ENCODE measurements around the gene RC3H2. TPM values are rescaled to one million over a fixed set of nuclear protein-coding genes. Genes with fewer than 3 reads are reported as not detected.
"Not testable (repeated sequence)": the region's sequence is repeated elsewhere in the genome, so short reads cannot be mapped to it uniquely, and the experiment has no call there.

The RC3H2 gene
- total RNA-seq, 2 donors from 2014 or later, result 34.4 to 44.9 TPM

DNA sequence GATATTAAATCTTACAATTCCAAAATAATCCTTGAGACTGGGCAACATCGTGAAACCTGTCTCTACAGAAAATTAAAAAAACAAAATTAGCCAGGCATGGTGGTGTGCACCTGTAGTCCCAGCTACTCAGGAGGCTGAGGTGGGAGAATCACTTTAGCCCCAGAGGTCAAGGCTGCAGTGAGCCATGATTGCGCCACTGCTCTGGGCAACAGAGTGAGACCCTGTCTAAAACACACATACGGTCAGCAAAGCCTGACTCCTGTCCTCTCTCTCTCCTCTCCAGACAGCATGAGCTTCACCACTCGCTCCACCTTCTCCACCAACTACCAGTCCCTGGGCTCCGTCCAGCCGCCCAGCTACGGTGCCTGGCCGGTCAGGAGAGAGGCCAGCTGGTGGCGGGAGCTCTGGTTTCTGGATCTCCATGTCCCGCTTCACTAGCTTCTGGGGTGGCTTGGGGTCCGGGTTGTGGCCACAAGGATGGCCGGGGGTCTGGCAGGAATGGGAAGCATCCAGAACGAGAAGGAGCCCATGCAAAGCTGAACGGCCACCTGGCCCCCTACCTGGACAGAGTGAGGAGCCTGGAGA lies 67.8 kb downstream of the RC3H2 start:
- H3K4me1 ChIP-seq, result no peaks in the 10 kb centered on the region
- no peaks in the 10 kb centered on the region for H3K27me3 ChIP-seq
- no peaks in the 10 kb centered on the region for H3K9me3 ChIP-seq
- H3K4me3 ChIP-seq, result no peak overlapping the region
- no peak overlapping the region for H3K27ac ChIP-seq
- TF ChIP-seq CTCF (IDR thresholded peaks at IDR 0.05), result no peak
- H3K36me3 ChIP-seq, result no peaks in the 10 kb centered on the region
- intact Hi-C loops (cut with DNase I), result no loop called here
- H3K9ac ChIP-seq (ENCODE audit: low read depth in 2 of 2, low read length in 2 of 2), result no peak overlapping the region
- DNase-seq, result no peak

GRCh38 chr9:122835313-122835731 lies 69.8 kb downstream of the RC3H2 start:
- no peak overlapping the region for H3K9ac ChIP-seq (ENCODE audit: low read depth in 2 of 2, low read length in 2 of 2)
- H3K4me3 ChIP-seq, result no peak overlapping the region
- no peaks in the 10 kb centered on the region for H3K36me3 ChIP-seq
- no peaks in the 10 kb centered on the region for H3K27me3 ChIP-seq
- intact Hi-C loops (cut with DNase I), result no loop called here
- no peaks in the 10 kb centered on the region for H3K9me3 ChIP-seq
- H3K4me1 ChIP-seq, result no peaks in the 10 kb centered on the region
- TF ChIP-seq CTCF (IDR thresholded peaks at IDR 0.05), result no peak
- no peak for DNase-seq
- H3K27ac ChIP-seq, result no peak overlapping the region

GRCh38 chr9:122832194-122832593 lies 73.0 kb downstream of the RC3H2 start:
- Histone ChIP-seq H3K9ac (ENCODE audit: low read depth in 2 of 2, low read length in 2 of 2) (no peak overlapping the region), H3K9me3 (no peaks in the 10 kb centered on the region), H3K4me1 (no peaks in the 10 kb centered on the region), H3K36me3 (no peaks in the 10 kb centered on the region), H3K4me3 (no peak overlapping the region), H3K27ac (no peak overlapping the region), H3K27me3 (no peaks in the 10 kb centered on the region)
- intact Hi-C loops (cut with DNase I), result no loop called here
- no peak for DNase-seq
- no peak for TF ChIP-seq CTCF (IDR thresholded peaks at IDR 0.05)

DNA sequence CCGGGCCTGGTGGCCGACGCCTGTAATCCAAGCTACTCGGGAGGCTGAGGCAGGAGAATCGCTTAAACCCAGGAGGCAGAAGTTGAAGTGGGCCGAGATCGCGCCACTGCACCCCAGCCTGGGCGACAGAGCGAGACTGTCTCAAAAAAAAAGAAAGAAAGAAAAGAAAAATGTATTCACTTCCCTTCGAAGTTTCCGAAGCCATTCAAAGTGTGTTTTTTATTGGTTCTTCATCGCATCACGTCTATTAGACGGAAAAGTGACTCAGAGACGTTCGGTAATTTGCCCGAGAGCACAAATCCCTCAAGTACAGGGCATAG lies 76.2 kb downstream of the RC3H2 start:
- H3K4me1 ChIP-seq; DNase-seq; H3K27me3 ChIP-seq; intact Hi-C loops (cut with DNase I); H3K9me3 ChIP-seq; H3K36me3 ChIP-seq: not testable (repeated sequence)
- Histone ChIP-seq H3K27ac (peak overlapping the region; percentile 98), H3K9ac (ENCODE audit: low read depth in 2 of 2, low read length in 2 of 2) (peak overlapping the region; percentile 93 to 94), H3K4me3 (peak overlapping the region; percentile 98)

GRCh38 chr9:122827761-122828093 lies 77.4 kb downstream of the RC3H2 start:
- H3K4me3 ChIP-seq, result peak overlapping the region; percentile 98
- H3K27ac ChIP-seq, result peak overlapping the region; percentile 98
- peak overlapping the region; percentile 93 to 94 for H3K9ac ChIP-seq (ENCODE audit: low read depth in 2 of 2, low read length in 2 of 2)
- DNase-seq, result no peak
- intact Hi-C loops (cut with DNase I), result no loop called here
- no peaks in the 10 kb centered on the region for H3K9me3 ChIP-seq
- H3K27me3 ChIP-seq, result no peaks in the 10 kb centered on the region
- no peaks in the 10 kb centered on the region for H3K36me3 ChIP-seq
- TF ChIP-seq CTCF (IDR thresholded peaks at IDR 0.05), result no peak
- peaks cover 4% of the 10 kb centered on the region for H3K4me1 ChIP-seq

- Histone ChIP-seq H3K4me3 (no peak overlapping the region), H3K27me3 (no peaks in the 10 kb centered on the region), H3K36me3 (no peaks in the 10 kb centered on the region), H3K27ac (no peak overlapping the region), H3K4me1 (peaks cover 4% of the 10 kb centered on the region), H3K9me3 (no peaks in the 10 kb centered on the region), H3K9ac (ENCODE audit: low read depth in 2 of 2, low read length in 2 of 2) (no peak overlapping the region)
- no peak for TF ChIP-seq CTCF (IDR thresholded peaks at IDR 0.05)
- DNase-seq, result peak; percentile 8
- intact Hi-C loops (cut with DNase I), result no loop called here
Observed at GRCh38 chr9:122822938-122823337, 82.2 kb downstream of the RC3H2 start.
